NCI-H2107 treated with DMSO at 0.1 percent for 48 hours (cell line): Measurements from ENCODE around the gene TMC1.
A peak's percentile ranks its signal among the peaks of the same experiment; 100 is the strongest.

Experiments used
- DNase-seq: peaks from one replicate; lab custom pipeline; 2025; ENCODE audit not compliant: unreplicated experiment; lab: John Stamatoyannopoulos, UW

Gene TMC1

DNA sequence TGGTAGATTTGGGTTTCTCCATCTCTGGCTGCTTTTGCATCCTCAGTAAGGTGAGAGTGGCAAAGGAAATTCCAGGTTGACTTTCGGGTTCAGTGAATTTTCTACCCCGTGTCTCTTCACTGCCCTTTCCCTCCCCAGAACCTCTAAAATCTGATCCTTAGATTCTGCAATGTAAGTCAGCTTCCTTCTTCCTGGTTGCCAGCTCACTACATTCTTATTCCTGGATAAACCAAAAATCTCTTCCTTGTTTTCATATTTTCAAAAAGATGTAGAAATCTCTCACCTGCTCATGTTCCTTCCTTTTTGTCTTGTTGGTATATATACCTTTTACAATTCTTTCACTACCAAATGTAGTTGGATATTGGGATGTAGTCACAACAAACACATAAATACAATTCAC lies 145.8 kb downstream of the TMC1 start:
- DNase-seq = no peak

DNA sequence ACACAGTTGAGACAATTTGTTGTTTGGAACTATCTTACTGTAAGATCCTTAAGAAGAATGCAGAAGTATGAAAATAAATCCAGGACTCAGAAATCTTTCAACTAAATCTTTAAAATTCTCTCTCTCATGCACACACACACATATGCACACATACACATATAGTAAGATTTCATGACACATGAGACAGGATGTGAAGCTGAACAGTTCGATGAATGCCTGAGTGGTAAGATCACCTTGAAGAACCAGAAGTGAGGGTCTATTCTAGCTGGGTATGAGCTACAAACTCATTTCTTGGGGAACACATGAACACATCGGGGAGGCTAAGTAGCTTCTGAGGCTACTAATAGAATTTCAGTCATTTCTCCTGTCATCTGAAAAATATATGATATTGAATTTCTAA lies 153.6 kb downstream of the TMC1 start:
- no peak for DNase-seq

DNA sequence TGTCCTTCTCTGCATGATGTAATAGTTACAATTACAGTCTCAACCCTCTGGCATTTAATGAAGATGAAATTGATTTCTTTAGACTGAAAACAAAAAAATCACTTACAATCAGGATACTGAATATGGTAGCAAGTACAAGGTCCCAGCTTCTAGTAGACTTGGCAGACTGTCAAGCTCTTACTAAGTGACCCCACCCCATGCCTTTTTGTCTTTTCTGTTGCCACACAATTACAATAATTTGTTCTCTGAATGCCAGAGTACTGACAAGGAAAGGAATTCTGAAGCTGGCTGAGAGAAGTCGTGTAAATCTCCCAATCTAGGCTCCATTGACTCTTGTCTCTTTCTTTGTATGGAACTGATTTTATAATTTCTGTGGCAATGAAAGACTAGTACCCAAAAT lies 154.2 kb downstream of the TMC1 start:
- DNase-seq = no peak

DNA sequence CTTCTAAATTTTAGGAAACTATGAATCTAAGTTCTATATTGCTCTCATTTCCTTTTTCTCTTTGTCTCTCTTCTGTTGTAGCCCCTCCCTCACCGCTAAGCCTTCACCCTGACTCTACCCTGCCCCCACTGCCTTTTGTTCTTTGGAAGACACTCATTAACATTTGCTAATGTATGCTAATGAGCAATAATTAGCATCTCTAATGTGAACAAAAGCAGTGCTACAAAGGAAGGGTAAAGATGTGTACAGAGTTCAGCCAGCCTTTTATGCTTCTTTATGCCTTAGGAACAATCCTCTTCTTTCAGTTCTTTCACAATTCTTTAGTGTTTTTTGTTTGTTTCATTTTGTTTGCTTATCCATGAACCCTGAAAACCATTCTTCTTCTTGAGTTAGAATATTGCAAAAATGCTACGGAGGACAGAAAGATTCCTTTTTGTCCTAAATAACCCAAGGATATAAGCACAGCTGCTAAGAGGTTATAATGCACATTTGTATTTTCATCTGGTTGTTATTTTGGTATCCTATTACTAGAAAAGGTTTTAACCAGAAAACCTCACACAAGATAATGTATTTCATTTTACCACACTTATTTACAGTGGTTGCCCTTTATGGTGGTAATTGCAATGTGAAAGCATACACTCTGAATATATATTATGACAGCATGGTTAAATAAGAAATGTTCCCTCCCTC lies 159.3 kb downstream of the TMC1 start:
- no peak for DNase-seq

DNA sequence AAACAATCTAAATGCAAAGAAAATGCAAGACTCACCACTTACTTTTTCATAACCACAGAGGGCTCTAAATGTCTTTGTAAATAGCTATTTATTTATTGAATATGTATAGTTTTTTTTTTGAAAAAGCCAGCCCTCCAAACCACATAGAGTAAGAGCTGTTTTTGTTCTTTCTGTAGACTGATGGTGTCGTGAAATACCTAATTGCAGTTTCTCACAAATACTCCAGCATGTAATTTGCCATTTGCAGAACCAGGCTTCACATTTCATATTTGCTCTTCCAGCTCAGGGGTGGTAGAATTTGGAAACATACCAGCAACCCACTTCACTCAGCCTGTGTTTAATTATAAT lies 159.8 kb downstream of the TMC1 start:
- peak; percentile 95 for DNase-seq

DNA sequence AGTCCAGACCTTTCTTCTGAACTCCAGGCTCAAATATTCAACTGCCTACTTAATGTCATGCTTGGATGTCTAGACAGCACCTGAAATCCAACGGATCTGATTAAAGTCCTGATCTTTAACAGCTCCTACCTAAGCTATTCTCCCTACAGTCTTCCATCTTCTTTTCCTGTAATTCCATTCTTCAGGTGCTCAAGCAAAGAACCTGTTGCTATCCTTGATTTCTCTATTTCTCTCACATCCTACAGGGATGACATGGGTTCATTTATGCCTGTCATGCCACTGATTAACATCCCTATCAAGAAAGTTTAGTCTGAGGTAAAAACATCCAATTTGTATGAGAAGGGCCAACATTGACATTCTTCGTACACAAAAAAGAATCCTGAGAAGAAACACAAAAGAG lies 163.2 kb downstream of the TMC1 start:
- no peak for DNase-seq

DNA sequence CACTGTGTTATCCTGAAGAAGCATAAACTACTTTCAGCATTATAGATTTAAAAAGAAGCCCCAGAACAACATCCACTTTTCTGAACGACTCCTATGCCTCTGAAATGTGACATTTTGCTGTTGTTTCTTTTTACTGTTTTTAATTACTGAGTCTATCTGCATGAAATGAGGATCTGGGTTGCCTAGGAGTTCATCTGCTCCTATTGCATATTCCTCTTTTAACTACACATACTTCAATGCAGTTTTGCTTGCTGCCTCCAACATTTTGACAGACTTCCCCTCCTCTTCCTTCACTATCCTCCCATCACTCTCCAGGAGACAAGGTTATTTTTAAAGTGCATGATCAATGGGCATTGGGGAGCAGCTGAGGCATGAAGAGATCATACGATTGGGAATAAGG lies 164.5 kb downstream of the TMC1 start:
- no peak for DNase-seq

DNA sequence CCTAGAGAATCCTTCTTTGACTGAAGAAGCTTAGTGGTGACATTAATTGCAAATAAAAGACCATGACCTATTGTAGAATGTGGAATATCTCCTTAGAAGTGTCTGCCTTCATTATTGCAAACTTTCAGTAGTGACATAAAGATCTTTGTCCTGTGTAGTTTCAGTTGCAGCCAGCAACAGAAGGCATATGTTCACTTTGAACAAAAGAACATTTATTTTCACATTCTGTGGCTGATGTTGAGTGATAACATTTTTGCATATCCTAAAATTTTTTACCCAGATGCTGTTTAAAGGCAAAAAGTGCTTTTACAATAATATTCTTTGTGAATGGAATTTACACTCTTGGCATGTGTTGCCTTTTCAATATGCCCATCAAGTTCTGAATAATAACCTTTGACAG lies 165.9 kb downstream of the TMC1 start:
- DNase-seq = no peak

DNA sequence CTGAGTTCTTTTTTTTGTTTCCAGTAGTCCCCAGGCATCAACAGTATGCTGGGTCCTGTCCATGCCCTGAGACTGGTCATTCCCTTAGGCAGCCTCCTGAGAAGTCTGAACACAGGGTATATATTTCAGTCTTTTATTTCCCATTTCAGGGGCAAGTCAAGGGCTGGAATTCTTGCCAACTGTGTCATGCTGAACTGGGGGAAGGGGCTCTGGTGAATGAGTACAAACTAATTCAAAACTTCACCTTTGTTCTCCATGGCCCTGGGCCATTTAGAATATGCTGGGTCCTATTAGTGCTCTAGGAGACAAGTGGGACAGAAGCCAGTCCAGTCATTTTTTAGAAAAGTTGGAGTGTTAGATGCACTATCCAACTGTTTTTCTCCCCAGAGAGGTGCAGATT lies 170.3 kb downstream of the TMC1 start:
- no peak for DNase-seq

DNA sequence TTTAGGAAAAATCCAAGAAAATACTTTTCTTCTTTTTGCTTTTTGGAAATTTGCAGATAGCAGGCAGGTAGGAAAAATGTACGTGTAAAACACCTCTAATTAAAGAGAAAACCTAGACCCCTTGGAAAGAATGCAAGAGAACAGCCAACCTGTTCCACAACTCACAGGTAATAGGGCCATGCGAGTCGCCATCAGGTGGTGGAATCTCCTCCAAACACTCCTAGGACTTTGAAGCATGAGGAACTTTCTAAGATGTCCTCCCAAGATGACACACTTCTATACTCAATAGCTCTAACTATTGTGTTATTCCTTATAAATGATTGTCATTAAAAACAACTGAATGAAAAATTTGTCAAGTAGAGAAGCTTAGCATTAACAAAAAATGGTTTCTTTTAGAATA lies 174.0 kb downstream of the TMC1 start:
- DNase-seq = no peak

DNA sequence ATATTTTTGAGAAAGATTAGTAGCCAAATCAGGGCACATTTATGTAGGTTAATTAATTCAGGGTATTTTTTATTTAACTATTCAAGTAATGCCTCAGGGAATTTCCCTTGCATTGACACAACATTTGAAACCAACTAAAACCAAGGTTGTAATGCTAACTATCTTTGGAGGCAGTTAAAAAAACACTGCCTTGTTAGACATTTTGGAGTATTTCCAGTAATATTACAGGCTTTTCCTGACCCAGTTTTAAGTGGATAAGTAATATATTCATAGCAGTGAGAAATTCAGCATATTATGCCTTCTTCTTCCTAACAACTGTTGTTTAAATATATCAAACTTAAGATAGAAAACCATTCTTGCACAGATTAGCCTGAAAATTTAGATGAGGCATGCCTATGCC lies 175.1 kb downstream of the TMC1 start:
- no peak for DNase-seq

DNA sequence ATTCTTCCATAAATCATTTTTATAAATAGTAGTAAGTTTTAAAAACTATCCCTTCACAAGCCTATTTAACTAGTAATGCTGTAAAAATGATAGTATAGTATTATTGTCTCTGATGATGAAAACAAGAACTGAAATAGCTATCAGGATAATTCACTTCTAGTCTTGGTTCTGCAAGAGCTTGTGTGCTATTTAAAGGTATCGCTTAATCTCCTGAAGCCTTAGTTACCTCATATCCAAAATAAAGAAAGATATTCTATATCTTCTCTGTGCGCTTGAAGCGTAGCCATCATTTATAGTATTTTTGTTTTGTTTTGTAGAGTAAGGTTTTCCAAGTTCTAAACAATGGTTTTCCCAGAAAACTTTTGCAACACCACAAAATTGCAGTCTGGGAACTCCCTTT lies 180.1 kb downstream of the TMC1 start:
- DNase-seq = no peak

DNA sequence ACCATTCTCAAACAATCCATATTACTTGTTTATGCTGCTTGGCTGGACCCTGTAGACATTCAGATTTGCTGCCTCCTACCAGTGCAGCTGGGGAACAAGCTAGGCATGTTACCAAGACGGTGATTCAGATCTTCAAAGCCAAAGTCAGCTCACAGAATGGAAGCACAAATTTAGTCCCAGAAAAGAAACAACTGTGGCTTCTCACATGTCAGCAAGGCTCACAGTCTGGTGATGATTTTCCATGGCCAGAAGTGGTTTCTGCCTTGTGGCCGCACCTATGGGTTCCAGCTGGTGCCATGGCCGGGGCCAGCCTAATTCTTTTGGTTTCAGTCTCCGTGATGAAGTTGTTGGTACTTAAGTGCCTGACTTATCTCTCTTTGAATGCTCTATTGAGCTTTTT lies 182.2 kb downstream of the TMC1 start:
- no peak for DNase-seq

DNA sequence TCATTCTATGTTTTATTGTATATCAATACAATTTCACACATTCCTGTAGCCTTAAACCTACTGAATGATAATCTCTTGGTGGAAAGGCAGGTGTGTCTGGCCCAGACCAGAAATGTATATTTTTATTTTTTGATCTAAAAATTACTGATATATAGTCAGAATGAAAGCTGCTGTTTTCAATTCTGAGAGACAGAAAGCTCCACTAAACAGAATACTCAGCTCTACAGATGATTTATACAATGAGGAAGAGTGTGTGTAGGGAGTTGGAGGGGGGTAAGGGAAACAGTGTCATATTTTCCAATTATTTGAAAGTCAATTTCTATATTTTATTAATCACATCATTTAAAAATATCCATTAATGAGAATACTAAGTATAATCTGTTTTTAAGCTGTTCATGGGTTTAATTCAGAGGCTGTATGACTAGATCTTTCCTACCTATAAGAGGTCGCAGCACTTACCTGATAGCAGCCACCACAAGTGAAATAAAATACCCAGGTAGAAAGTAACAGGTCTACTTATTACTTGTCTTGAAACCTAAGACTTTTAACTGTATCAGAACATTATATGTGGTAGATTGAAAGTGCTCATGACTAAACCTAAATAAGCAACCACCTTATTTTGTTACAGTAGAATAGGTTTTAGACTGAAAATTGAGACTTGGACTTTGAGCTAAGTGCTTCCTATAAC lies 183.4 kb downstream of the TMC1 start:
- DNase-seq = no peak

DNA sequence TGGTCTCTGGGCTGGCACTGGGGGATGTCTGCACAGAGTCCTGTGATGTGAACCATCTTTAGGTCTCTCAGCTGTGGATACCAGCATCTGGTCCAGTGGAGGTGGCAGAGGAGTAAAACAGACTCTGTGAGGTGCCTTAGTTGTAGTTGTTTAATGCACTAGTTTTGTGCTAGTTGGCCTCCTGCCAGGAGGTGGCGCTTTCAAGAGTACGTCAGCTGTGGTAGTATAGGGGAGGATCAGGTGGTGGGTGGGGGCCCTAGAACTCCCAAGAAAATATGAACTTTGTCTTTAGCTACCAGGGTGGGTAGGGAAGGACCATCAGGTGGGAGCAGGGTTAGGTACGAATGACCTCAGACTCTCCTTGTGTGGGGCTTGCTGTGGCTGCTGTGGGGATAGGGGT lies 197.1 kb downstream of the TMC1 start:
- no peak for DNase-seq

DNA sequence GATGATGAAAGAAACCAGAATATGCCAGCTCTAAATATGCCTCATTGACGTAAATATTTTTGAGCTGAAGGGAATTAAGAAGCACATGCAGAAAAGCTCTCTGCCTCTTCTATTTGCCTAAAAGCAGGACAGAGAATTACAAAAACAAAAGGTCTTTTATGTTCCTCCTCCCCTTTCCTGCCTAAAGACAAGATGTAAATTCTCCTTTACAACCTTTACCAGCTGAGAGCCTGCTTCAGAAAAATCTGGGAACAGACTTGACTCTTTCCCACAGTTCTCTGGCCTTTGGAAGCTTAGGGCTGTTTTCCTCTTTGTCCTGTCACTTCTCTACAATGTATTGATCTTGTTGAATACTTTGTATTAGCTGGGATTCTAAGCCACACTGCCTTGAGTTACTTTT lies 199.7 kb downstream of the TMC1 start:
- no peak for DNase-seq

DNA sequence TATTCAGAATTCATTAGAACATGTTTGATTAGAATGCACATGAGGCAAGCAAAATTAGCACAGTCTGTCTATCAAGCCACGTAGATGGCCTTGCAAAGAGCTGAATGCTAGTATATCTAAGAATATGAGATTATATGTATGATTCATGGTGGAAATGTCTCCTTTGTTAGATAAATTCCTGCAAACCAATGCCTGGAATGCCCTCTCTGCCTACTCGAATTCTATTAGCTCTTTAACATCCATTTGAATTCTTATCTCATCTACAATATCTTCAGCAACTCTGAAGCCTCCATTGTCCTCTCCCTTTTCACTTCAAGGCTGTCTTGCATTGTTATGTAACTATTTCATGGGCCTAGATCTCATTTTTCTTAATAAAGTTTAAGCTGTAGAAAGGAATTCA lies 205.5 kb downstream of the TMC1 start:
- DNase-seq = no peak

DNA sequence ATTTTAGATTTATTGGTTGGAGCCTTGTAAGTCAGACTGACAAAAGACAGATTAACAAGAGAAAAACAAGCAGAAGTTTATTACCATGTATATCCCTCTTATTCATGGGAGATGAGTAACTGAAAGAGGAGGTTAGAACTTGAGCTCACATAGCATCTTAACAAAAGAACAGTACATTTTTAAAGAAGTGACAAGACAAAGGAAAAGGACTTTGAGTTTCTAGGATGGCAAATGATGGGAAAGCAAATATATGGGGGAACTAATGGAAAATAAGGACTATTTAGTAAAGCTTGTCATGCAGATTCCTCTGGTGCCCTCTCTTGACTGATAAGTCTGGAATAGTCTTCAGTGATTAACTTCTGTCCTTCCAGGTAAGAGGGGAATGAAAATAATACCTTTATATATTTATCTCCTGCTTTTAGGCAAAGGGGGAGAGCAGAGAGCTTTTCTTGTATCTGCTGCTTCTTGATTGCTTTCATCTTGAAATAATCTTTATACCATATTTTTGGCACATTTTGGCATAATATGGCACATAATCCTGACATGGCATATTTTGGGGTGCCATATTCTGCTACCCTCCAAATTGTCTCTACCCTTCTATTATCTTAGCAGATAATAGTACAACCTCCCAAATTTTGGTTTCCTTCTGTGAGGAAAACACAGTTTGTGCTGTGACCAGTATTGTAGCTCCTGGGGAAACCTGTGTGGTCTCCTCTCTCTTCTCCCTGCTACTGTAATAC lies 206.8 kb downstream of the TMC1 start:
- no peak for DNase-seq

DNA sequence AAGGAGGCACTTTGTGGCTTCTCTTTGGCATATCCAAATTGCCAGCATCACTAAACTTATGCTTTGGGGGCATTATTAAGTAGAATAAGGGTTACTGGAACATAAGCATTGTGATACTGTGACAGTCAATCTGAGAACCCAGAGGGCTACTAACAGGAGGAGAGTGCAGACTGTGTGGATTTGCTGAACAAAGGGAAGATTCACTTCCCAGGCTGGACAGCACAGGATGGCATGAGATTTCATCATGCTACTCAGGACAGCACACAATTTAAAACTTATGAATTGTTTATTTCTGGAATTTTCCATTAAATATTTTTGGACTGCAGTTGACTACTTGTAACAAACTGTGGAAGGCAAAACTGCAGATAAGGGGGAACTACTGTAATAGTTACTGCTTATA lies 212.5 kb downstream of the TMC1 start:
- no peak for DNase-seq

DNA sequence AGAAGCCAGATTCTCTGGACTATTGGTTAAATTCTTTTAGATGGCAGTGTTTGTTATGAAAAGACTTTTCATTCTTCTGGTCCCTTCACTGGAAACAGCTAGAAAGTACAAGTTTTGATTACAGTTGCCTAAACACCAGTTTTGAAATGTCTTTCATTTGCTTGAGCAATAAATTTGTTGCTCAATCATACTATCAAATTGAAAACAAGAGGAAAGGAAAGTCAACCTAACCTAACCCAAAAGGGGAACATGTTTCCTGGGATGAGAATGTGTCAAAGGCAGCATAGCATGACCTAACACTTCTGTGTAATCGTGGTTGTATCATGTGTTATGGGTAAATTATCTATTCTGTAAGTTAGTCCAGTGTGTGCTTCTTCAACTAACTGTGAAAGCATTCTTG lies 213.2 kb downstream of the TMC1 start:
- DNase-seq = no peak

DNA sequence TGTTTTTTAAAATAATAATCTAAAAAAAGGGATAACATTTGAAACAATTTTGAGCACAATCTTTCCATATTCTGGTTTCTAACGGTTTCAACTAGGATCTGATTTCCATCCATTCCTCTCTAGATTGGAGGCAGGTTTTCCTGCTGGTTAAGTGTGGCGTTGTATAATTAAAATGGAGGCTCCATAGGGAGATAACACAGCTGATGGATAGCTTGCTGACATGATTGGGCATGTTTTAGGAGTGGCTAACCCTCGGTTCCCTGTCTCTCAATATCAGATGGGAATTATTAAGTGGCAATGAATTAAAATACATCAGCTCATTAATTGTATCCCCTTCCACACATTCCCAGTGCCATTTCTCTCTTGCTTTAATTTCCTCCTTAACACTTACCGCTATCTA lies 222.4 kb downstream of the TMC1 start:
- DNase-seq = no peak

DNA sequence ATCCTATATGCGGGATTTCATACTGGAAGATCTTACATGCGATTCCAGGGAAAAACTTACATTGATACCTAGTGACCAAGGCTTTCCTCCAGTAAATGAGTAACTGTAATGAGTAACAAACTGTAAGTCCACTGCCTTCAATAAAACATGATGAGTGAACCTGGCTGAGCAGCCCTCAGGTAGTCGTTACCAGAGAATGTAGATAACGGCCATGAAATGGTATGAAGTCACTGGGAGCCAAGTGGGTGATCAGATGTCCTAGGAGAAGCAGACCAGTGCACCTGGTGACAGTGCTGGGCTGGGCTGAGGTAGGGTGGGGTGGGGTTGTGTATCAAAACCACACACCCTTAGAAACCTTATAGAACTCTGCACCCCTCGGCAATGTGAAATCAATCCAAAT lies 227.9 kb downstream of the TMC1 start:
- no peak for DNase-seq

DNA sequence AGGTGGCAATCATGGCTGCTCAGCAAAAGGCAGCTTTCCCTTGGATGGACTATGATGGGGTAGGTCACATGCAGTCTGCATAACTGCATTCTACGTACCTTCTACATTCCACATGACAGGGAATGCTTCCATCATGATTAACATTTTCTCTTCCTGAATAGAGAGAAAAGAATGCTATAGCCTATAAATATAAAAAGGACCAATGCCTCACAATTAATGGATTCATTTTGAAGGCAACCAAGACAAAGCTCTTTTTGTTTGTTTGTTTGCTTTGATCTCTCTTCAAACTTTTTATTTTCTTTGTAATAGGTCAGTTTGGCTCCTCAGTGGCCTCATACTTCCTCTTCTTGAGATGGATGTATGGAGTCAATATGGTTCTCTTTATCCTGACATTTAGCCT lies 230.1 kb downstream of the TMC1 start:
- DNase-seq = no peak
